Measurements from ENCODE around the gene ARFGAP3.

Gene ARFGAP3

GRCh38 chr22:42793848-42794405 lies 63.1 kb downstream of the ARFGAP3 start:
- Histone ChIP-seq H3K9me3 (ENCODE audit: control extremely low read depth in 1 of 5, control insufficient read depth in 4 of 5, insufficient read depth in 2 of 5, low read depth in 1 of 5, low read length in 4 of 5) (no peaks in the 10 kb centered on the region), H3K36me3 (ENCODE audit: control insufficient read depth in 4 of 4, insufficient read depth in 4 of 4, low read length in 3 of 4) (peaks cover 9 to 15% (median 11%) of the 10 kb centered on the region in 4 experiments), H3K27me3 (replicated peaks in 2 of 5; ENCODE audit: control insufficient read depth in 4 of 5, insufficient read depth in 5 of 5, low read length in 4 of 5) (no peaks in the 10 kb centered on the region), H3K4me1 (ENCODE audit: control extremely low read depth in 1 of 4, control insufficient read depth in 4 of 4, insufficient read depth in 4 of 4, low read length in 3 of 4) (peaks cover 0 to 16% (median 9%) of the 10 kb centered on the region in 4 experiments), H3K27ac (ENCODE audit: insufficient read depth in 1 of 2, low read depth in 1 of 2, low read length in 2 of 2, poor library complexity in 1 of 2, severe bottlenecking in 2 of 2) (no peak overlapping the region), H3K4me3 (ENCODE audit: control insufficient read depth in 1 of 7, extremely low read depth in 1 of 7, insufficient read depth in 4 of 7, low read depth in 2 of 7, low read length in 6 of 7) (no peak overlapping the region)
- DNase-seq, result no peak
- ChIA-PET CTCF (interaction anchor here (1.0 kb wide), 1 partner anchor 27 kb away, joined by 3 read pairs; no protein-coding TSS in a partner anchor), POLR2A (no interaction called here)
- 95% methylated on average over 11 of the region's 15 CpGs for WGBS (ENCODE audit: insufficient coverage)

GRCh38 chr22:42792909-42793847 lies 63.9 kb downstream of the ARFGAP3 start:
- H3K9me3 ChIP-seq (ENCODE audit: control extremely low read depth in 1 of 5, control insufficient read depth in 4 of 5, insufficient read depth in 2 of 5, low read depth in 1 of 5, low read length in 4 of 5), result no peaks in the 10 kb centered on the region
- no peaks in the 10 kb centered on the region for H3K27me3 ChIP-seq (replicated peaks in 2 of 5; ENCODE audit: control insufficient read depth in 4 of 5, insufficient read depth in 5 of 5, low read length in 4 of 5)
- peaks cover 0 to 16% (median 9%) of the 10 kb centered on the region in 4 experiments for H3K4me1 ChIP-seq (ENCODE audit: control extremely low read depth in 1 of 4, control insufficient read depth in 4 of 4, insufficient read depth in 4 of 4, low read length in 3 of 4)
- WGBS (ENCODE audit: insufficient coverage), result 92% methylated on average over 18 of the region's 25 CpGs
- H3K27ac ChIP-seq (ENCODE audit: insufficient read depth in 1 of 2, low read depth in 1 of 2, low read length in 2 of 2, poor library complexity in 1 of 2, severe bottlenecking in 2 of 2), result no peak overlapping the region
- H3K36me3 ChIP-seq (ENCODE audit: control insufficient read depth in 4 of 4, insufficient read depth in 4 of 4, low read length in 3 of 4), result peaks cover 6 to 11% (median 7%) of the 10 kb centered on the region in 4 experiments
- no peak overlapping the region for H3K4me3 ChIP-seq (ENCODE audit: control insufficient read depth in 1 of 7, extremely low read depth in 1 of 7, insufficient read depth in 4 of 7, low read depth in 2 of 7, low read length in 6 of 7)
- no peak for DNase-seq
- CTCF ChIA-PET, result interaction anchor here (1.1 to 1.6 kb wide), 2 partner anchors 17 to 100 kb away, joined by 3 to 4 read pairs; no protein-coding TSS in a partner anchor
- POLR2A ChIA-PET, result no interaction called here

DNA sequence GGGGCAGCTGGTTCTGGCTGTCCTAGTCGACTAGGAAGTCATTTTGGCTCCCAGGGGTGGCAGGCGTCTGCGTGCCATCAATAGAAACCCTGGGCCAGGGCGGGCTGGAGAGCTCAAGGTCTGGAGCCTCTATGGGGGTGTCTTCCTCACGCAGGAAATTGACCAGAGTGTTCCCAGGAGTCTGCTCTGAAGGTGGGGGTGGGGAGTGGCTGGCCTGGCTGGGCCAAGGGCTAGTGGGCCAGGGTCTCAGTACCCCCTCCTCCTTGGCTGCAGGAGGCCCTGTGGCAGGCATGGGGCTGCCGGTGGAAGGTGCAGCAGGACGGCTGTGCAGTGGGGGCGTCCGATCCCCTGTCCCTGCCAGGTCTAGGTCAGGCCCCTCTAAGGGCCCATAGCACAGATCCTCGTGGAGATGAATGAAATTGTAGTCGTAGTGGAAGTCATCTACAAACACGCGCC lies 64.6 kb downstream of the ARFGAP3 start:
- DNase-seq, result no peak
- Histone ChIP-seq H3K4me3 (ENCODE audit: control insufficient read depth in 1 of 7, extremely low read depth in 1 of 7, insufficient read depth in 4 of 7, low read depth in 2 of 7, low read length in 6 of 7) (no peak overlapping the region), H3K27ac (ENCODE audit: insufficient read depth in 1 of 2, low read depth in 1 of 2, low read length in 2 of 2, poor library complexity in 1 of 2, severe bottlenecking in 2 of 2) (no peak overlapping the region), H3K4me1 (ENCODE audit: control extremely low read depth in 1 of 4, control insufficient read depth in 4 of 4, insufficient read depth in 4 of 4, low read length in 3 of 4) (peaks cover 0 to 13% (median 8%) of the 10 kb centered on the region in 4 experiments), H3K36me3 (ENCODE audit: control insufficient read depth in 4 of 4, insufficient read depth in 4 of 4, low read length in 3 of 4) (peaks cover 1 to 10% (median 3%) of the 10 kb centered on the region in 4 experiments), H3K27me3 (replicated peaks in 2 of 5; ENCODE audit: control insufficient read depth in 4 of 5, insufficient read depth in 5 of 5, low read length in 4 of 5) (no peaks in the 10 kb centered on the region), H3K9me3 (ENCODE audit: control extremely low read depth in 1 of 5, control insufficient read depth in 4 of 5, insufficient read depth in 2 of 5, low read depth in 1 of 5, low read length in 4 of 5) (no peaks in the 10 kb centered on the region)
- 98% methylated on average over 12 of the region's 13 CpGs for WGBS (ENCODE audit: insufficient coverage)
- CTCF ChIA-PET, result interaction anchor here (1.1 to 1.6 kb wide), 2 partner anchors 16 to 100 kb away, joined by 3 to 4 read pairs; no protein-coding TSS in a partner anchor
- POLR2A ChIA-PET, result no interaction called here

- Histone ChIP-seq H3K27me3 (replicated peaks in 2 of 5; ENCODE audit: control insufficient read depth in 4 of 5, insufficient read depth in 5 of 5, low read length in 4 of 5) (no peaks in the 10 kb centered on the region), H3K27ac (ENCODE audit: insufficient read depth in 1 of 2, low read depth in 1 of 2, low read length in 2 of 2, poor library complexity in 1 of 2, severe bottlenecking in 2 of 2) (no peak overlapping the region), H3K4me3 (ENCODE audit: control insufficient read depth in 1 of 7, extremely low read depth in 1 of 7, insufficient read depth in 4 of 7, low read depth in 2 of 7, low read length in 6 of 7) (no peak overlapping the region), H3K36me3 (ENCODE audit: control insufficient read depth in 4 of 4, insufficient read depth in 4 of 4, low read length in 3 of 4) (peaks cover 0 to 10% (median 2%) of the 10 kb centered on the region in 4 experiments), H3K4me1 (ENCODE audit: control extremely low read depth in 1 of 4, control insufficient read depth in 4 of 4, insufficient read depth in 4 of 4, low read length in 3 of 4) (peaks cover 0 to 9% (median 2%) of the 10 kb centered on the region in 4 experiments), H3K9me3 (ENCODE audit: control extremely low read depth in 1 of 5, control insufficient read depth in 4 of 5, insufficient read depth in 2 of 5, low read depth in 1 of 5, low read length in 4 of 5) (no peaks in the 10 kb centered on the region)
- 85% methylated on average over 17 of the region's 20 CpGs for WGBS (ENCODE audit: insufficient coverage)
- ChIA-PET POLR2A (no interaction called here), CTCF (interaction anchor here (1.1 to 1.6 kb wide), 2 partner anchors 16 to 101 kb away, joined by 3 to 4 read pairs; no protein-coding TSS in a partner anchor)
- no peak for DNase-seq
Measured at GRCh38 chr22:42791721-42792452, 65.2 kb downstream of the ARFGAP3 start.

- ChIA-PET CTCF (no interaction called here), POLR2A (no interaction called here)
- H3K9me3 ChIP-seq (ENCODE audit: control extremely low read depth in 1 of 5, control insufficient read depth in 4 of 5, insufficient read depth in 2 of 5, low read depth in 1 of 5, low read length in 4 of 5), result no peaks in the 10 kb centered on the region
- no peak for DNase-seq
- H3K27me3 ChIP-seq (replicated peaks in 2 of 5; ENCODE audit: control insufficient read depth in 4 of 5, insufficient read depth in 5 of 5, low read length in 4 of 5), result no peaks in the 10 kb centered on the region
- H3K4me3 ChIP-seq (ENCODE audit: control insufficient read depth in 1 of 7, extremely low read depth in 1 of 7, insufficient read depth in 4 of 7, low read depth in 2 of 7, low read length in 6 of 7), result no peak overlapping the region
- H3K4me1 ChIP-seq (ENCODE audit: control extremely low read depth in 1 of 4, control insufficient read depth in 4 of 4, insufficient read depth in 4 of 4, low read length in 3 of 4), result peaks cover 0 to 2% (median 0%) of the 10 kb centered on the region in 4 experiments
- H3K27ac ChIP-seq (ENCODE audit: insufficient read depth in 1 of 2, low read depth in 1 of 2, low read length in 2 of 2, poor library complexity in 1 of 2, severe bottlenecking in 2 of 2), result no peak overlapping the region
- H3K36me3 ChIP-seq (ENCODE audit: control insufficient read depth in 4 of 4, insufficient read depth in 4 of 4, low read length in 3 of 4), result no peaks in the 10 kb centered on the region
- 95% methylated on average over 11 of the region's 11 CpGs for WGBS (ENCODE audit: insufficient coverage)
Measured at GRCh38 chr22:42788466-42788865, 68.6 kb downstream of the ARFGAP3 start.

DNA sequence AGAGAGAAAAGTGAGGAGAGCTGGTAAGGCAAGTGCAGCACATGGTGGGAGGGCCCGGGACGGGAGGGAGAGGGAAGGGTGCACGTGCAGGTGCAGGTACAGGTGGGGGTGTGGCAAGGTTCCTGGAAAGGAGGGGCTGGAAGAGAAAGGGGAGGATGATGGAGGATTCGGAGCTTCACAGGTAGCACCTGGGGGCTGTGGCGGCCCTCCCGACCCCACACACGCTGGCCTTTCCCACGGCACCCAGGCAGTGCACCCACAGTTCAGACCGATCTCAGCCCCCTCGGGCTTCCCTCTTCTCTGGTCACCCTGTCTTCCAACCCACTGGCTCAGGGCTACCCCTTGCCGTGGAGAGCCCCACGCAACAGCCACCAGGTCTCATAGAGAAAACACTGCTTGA lies 69.1 kb downstream of the ARFGAP3 start:
- H3K27ac ChIP-seq (ENCODE audit: insufficient read depth in 1 of 2, low read depth in 1 of 2, low read length in 2 of 2, poor library complexity in 1 of 2, severe bottlenecking in 2 of 2), result no peak overlapping the region
- H3K36me3 ChIP-seq (ENCODE audit: control insufficient read depth in 4 of 4, insufficient read depth in 4 of 4, low read length in 3 of 4), result no peaks in the 10 kb centered on the region
- ChIA-PET CTCF (no interaction called here), POLR2A (no interaction called here)
- peaks cover 0 to 2% (median 0%) of the 10 kb centered on the region in 4 experiments for H3K4me1 ChIP-seq (ENCODE audit: control extremely low read depth in 1 of 4, control insufficient read depth in 4 of 4, insufficient read depth in 4 of 4, low read length in 3 of 4)
- H3K4me3 ChIP-seq (ENCODE audit: control insufficient read depth in 1 of 7, extremely low read depth in 1 of 7, insufficient read depth in 4 of 7, low read depth in 2 of 7, low read length in 6 of 7), result no peak overlapping the region
- no peaks in the 10 kb centered on the region for H3K9me3 ChIP-seq (ENCODE audit: control extremely low read depth in 1 of 5, control insufficient read depth in 4 of 5, insufficient read depth in 2 of 5, low read depth in 1 of 5, low read length in 4 of 5)
- DNase-seq, result no peak
- WGBS (ENCODE audit: insufficient coverage), result 97% methylated on average over 7 of the region's 12 CpGs
- no peaks in the 10 kb centered on the region for H3K27me3 ChIP-seq (replicated peaks in 2 of 5; ENCODE audit: control insufficient read depth in 4 of 5, insufficient read depth in 5 of 5, low read length in 4 of 5)

Data from common myeloid progenitor, CD34-positive (primary cell).